ENCODE results near the gene RBM44. TPM values are rescaled to one million over a fixed set of nuclear protein-coding genes. Genes with fewer than 3 reads are reported as not detected.
"Not testable (repeated sequence)": the region's sequence is repeated elsewhere in the genome, so short reads cannot be mapped to it uniquely, and the experiment has no call there.

The RBM44 gene
- total RNA-seq, 1 experiment from 2014 or later = 0.14 TPM

DNA sequence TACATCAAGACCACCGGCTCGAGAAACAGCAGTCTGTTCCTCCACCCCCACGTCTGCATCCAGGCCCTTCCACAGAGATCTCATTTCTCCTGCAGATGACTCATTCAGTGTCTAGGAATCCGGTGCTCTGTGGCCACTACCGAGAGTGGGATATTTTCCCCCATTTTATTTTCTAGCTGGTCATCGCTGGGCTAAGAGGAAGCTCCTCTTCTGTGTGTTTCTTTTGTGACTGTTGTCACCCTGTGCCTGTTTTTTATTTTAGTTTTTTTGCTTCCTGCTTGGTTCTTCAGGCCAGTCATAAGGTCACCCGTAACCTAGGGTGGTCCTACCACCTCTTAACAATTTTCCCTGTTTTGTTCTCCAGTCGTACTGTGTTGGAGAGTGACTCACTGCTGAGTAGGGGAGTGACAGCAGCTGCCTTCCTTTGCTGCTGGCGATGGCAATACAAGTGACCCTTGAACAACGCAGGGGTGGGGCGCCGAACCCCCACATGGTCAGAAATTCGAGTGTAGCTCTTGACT, 67.6 kb downstream of the RBM44 start:
- Mint-ChIP-seq H3K27ac (ENCODE audit: unreplicated experiment) (no peak overlapping the region), H3K9me3 (ENCODE audit: unreplicated experiment) (no peaks in the 10 kb centered on the region), H3K36me3 (ENCODE audit: insufficient read depth, unreplicated experiment) (no peaks in the 10 kb centered on the region), H3K27me3 (ENCODE audit: insufficient read depth, unreplicated experiment) (no peaks in the 10 kb centered on the region), H3K4me3 (ENCODE audit: unreplicated experiment) (no peak overlapping the region), H3K4me1 (ENCODE audit: low read depth, unreplicated experiment) (no peaks in the 10 kb centered on the region)
- no TSS peak for BruUV-seq (replicated peaks)
- Histone ChIP-seq H3K27me3 (replicated peaks; ENCODE audit: control insufficient read depth, insufficient read depth, low read length) (no peaks in the 10 kb centered on the region), H3K9me3 (no peaks in the 10 kb centered on the region), H3K4me3 (ENCODE audit: low read depth, low read length) (no peak overlapping the region), H3K4me1 (peaks cover 15% of the 10 kb centered on the region), H3K36me3 (ENCODE audit: control insufficient read depth, insufficient read depth, low read length) (no peaks in the 10 kb centered on the region)
- ChIA-PET CTCF (interaction anchor here (0.6 kb wide), 1 partner anchor 14 kb away, joined by 3 read pairs; no protein-coding TSS in a partner anchor), POLR2A (no interaction called here)
- intact Hi-C loops (cut with micrococcal nuclease; ENCODE audit: unreplicated experiment) = no loop called here
- no peak for DNase-seq
- no peak for TF ChIP-seq CTCF (IDR thresholded peaks at IDR 0.05; ENCODE audit: insufficient read depth in 1 of 2, low read depth in 1 of 2, low read length in 1 of 2, severe bottlenecking in 1 of 2, unreplicated experiment in 1 of 2)

- Histone ChIP-seq H3K36me3 (ENCODE audit: control insufficient read depth, insufficient read depth, low read length) (no peaks in the 10 kb centered on the region), H3K4me1 (peaks cover 2% of the 10 kb centered on the region), H3K9me3 (no peaks in the 10 kb centered on the region), H3K27me3 (replicated peaks; ENCODE audit: control insufficient read depth, insufficient read depth, low read length) (no peaks in the 10 kb centered on the region), H3K4me3 (ENCODE audit: low read depth, low read length) (no peak overlapping the region)
- intact Hi-C loops (cut with micrococcal nuclease; ENCODE audit: unreplicated experiment) = no loop called here
- H3K4me1 Mint-ChIP-seq (ENCODE audit: low read depth, unreplicated experiment) = no peaks in the 10 kb centered on the region
- no peak overlapping the region for H3K27ac Mint-ChIP-seq (ENCODE audit: unreplicated experiment)
- ChIA-PET POLR2A (no interaction called here), CTCF (no interaction called here)
- no peaks in the 10 kb centered on the region for H3K9me3 Mint-ChIP-seq (ENCODE audit: unreplicated experiment)
- BruUV-seq (replicated peaks) = no TSS peak
- TF ChIP-seq CTCF (IDR thresholded peaks at IDR 0.05; ENCODE audit: insufficient read depth in 1 of 2, low read depth in 1 of 2, low read length in 1 of 2, severe bottlenecking in 1 of 2, unreplicated experiment in 1 of 2) = no peak
- DNase-seq = no peak
- H3K4me3 Mint-ChIP-seq (ENCODE audit: unreplicated experiment) = no peak overlapping the region
- H3K27me3 Mint-ChIP-seq (ENCODE audit: insufficient read depth, unreplicated experiment) = no peaks in the 10 kb centered on the region
- no peaks in the 10 kb centered on the region for H3K36me3 Mint-ChIP-seq (ENCODE audit: insufficient read depth, unreplicated experiment)
These were observed 68.9 kb downstream of the RBM44 start for GRCh38 chr2:237867465-237867864.

DNA sequence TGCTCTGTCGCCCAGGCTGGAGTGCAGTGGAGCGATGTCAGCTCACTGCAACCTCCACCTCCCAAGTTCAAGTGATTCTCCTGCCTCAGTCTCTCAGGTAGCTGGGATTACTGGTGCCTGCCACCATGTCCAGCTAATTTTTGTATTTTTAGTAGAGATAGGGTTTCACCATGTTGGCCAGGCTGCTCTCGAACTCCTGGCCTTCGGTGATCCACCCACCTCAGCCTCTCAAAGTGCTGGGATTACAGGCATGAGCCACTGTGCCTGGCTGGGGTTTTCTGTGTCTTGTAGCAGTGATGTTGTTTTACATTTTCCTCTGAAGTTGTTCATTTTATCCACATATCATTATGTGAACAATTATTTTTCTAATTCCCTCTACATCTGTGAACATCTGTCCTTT, 69.5 kb downstream of the RBM44 start:
- H3K9me3 ChIP-seq; intact Hi-C loops (cut with micrococcal nuclease; ENCODE audit: unreplicated experiment); H3K4me3 ChIP-seq (ENCODE audit: low read depth, low read length); H3K27me3 Mint-ChIP-seq (ENCODE audit: insufficient read depth, unreplicated experiment); H3K36me3 ChIP-seq (ENCODE audit: control insufficient read depth, insufficient read depth, low read length); H3K27ac Mint-ChIP-seq (ENCODE audit: unreplicated experiment); H3K4me1 Mint-ChIP-seq (ENCODE audit: low read depth, unreplicated experiment); H3K4me1 ChIP-seq; H3K36me3 Mint-ChIP-seq (ENCODE audit: insufficient read depth, unreplicated experiment); CTCF ChIA-PET; H3K4me3 Mint-ChIP-seq (ENCODE audit: unreplicated experiment); BruUV-seq (replicated peaks); DNase-seq; H3K27me3 ChIP-seq (replicated peaks; ENCODE audit: control insufficient read depth, insufficient read depth, low read length); H3K9me3 Mint-ChIP-seq (ENCODE audit: unreplicated experiment); POLR2A ChIA-PET: not testable (repeated sequence)
